ENCODE results near the gene GSG1L.
"Not testable (repeated sequence)": the region's sequence is repeated elsewhere in the genome, so short reads cannot be mapped to it uniquely, and the experiment has no call there.

GSG1L gene

GRCh38 chr16:27747946-27748345 is 315.6 kb downstream of the GSG1L start:
- no peak for DNase-seq

- DNase-seq: no peak
Observed at GRCh38 chr16:27746076-27746855, 317.2 kb downstream of the GSG1L start.

GRCh38 chr16:27745348-27745747 is 318.2 kb downstream of the GSG1L start:
- no peak for DNase-seq

GRCh38 chr16:27743963-27744362 is 319.6 kb downstream of the GSG1L start:
- DNase-seq: no peak

- DNase-seq: not testable (repeated sequence)
Observed at GRCh38 chr16:27743001-27743400, 320.5 kb downstream of the GSG1L start.

GRCh38 chr16:27742333-27742732 is 321.2 kb downstream of the GSG1L start:
- DNase-seq: no peak

- no peak for DNase-seq
Observed at GRCh38 chr16:27740496-27741201, 322.9 kb downstream of the GSG1L start.

- no peak for DNase-seq
Observed at GRCh38 chr16:27739606-27740357, 323.7 kb downstream of the GSG1L start.

GRCh38 chr16:27738596-27738995 is 324.9 kb downstream of the GSG1L start:
- no peak for DNase-seq
